Omental fat pad (tissue), 4 donors: Measurements from ENCODE around the gene SACM1L. TPM values are rescaled to one million over a fixed set of nuclear protein-coding genes. Genes with fewer than 3 reads are reported as not detected.

Experiments
- ATAC-seq: fragments of 150-250 bp; one replicate; pipeline ENCODE4 v1.9.1; 2016; ENCODE audit warnings: mild to moderate bottlenecking, moderate library complexity; ENCODE audit not compliant: low FRiP score
- DNase-seq: peaks from one replicate; pipeline ENCODE4 v3.0.0-alpha.2; 2019; ENCODE audit warnings: low spot score
- CTCF ChIP-seq, 3 donors: fragments of 450-650 bp; IDR thresholded peaks; one replicate each; pipeline ENCODE4 v1.5.1; 2016 to 2017; ENCODE audit warnings: antibody characterized with exemption in 3 of 3, mild to moderate bottlenecking in 3 of 3, moderate library complexity in 2 of 3
- total RNA-seq, 4 donors: library from RNA; depleted of rRNA; stranded (reverse); fragments of >200 nt; gene quantifications; one replicate each; pipeline ENCODE4 v1.1.0, GENCODE V29; 2016

Gene SACM1L
- total RNA-seq, 4 donors from 2014 or later = 36.9 to 63.4 (median 49.5) TPM

GRCh38 chr3:45705839-45706808, 16.9 kb downstream of the SACM1L start:
- ATAC-seq (no peak), DNase-seq (no peak)
- no peak for TF ChIP-seq CTCF (IDR thresholded peaks at IDR 0.05)

GRCh38 chr3:45711931-45712330, 22.7 kb downstream of the SACM1L start:
- DNase-seq (no peak), ATAC-seq (no peak)
- no peak for TF ChIP-seq CTCF (IDR thresholded peaks at IDR 0.05)

GRCh38 chr3:45712434-45713110, 23.4 kb downstream of the SACM1L start:
- ATAC-seq (no peak), DNase-seq (no peak)
- TF ChIP-seq CTCF (IDR thresholded peaks at IDR 0.05) = no peak

DNA sequence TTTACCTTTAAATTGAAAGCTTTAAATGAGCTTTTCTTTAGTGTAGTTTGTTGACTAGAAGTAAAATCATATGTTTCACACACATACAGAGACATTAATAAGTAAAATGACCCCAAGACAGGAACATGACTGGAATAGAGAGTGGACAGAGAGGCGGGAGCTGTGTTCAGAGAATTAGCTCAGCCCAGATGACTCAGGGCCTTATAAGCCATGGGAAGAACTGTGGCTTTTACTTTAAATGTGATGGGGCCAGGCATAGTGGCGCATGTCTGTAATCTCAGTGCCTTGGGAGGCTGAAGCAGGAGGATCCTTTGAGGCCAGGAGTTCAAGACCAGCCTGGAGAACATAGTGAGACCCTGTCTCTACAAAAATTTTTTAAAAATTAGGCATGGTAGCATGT, 26.7 kb downstream of the SACM1L start:
- no peak for TF ChIP-seq CTCF (IDR thresholded peaks at IDR 0.05)
- ATAC-seq (no peak), DNase-seq (no peak)

DNA sequence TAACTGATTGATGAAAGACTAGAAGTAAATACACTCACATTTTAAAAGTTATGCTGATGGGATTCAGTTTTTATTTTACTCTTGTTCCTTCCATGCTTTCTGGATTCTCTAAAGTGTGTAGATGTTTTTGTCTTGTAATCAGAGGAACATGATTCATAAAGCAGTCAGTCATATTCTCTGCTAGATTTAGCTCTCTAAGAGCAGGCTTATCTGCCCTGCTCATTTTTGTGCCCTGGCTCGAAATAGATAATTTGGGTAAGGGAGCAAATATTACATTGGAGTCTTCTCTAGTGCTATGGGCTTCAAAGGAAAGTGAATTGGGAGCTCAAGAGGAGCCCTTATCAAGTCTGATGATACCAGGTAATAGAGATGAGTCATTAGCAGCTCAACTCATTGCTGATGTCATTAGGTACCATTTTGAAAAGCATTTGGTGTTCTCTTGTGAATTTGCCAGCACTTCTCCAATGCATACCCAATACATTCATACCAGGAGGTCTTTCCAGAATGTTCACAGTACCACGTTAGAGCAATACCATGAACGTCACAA, 27.7 kb downstream of the SACM1L start:
- no peak for ATAC-seq

More for the DNA sequence above, 27.7 kb downstream of the SACM1L start:
- no peak for DNase-seq
- no peak for TF ChIP-seq CTCF (IDR thresholded peaks at IDR 0.05)
